Measurements from ENCODE around the gene FGFR1OP2.

FGFR1OP2 gene

DNA sequence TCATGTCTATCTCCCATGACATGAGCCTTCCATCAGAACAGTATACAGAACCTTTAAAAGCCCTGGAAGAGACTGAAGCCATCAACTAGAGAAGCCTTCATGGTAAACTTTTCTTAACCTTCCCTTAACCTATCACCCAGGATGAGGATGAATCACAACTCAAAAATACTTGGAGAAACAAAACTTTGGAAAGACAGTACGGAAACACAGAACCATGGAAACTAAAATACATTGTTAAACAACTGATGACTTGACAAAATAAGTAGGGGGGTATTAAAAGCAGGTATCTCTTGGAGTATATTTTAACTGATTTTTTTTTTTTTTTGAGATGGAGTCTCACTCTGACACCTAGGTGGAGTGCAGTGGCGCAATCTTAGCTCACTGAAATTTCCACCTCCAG is 67.2 kb downstream of the FGFR1OP2 start:
- no peak for DNase-seq

DNA sequence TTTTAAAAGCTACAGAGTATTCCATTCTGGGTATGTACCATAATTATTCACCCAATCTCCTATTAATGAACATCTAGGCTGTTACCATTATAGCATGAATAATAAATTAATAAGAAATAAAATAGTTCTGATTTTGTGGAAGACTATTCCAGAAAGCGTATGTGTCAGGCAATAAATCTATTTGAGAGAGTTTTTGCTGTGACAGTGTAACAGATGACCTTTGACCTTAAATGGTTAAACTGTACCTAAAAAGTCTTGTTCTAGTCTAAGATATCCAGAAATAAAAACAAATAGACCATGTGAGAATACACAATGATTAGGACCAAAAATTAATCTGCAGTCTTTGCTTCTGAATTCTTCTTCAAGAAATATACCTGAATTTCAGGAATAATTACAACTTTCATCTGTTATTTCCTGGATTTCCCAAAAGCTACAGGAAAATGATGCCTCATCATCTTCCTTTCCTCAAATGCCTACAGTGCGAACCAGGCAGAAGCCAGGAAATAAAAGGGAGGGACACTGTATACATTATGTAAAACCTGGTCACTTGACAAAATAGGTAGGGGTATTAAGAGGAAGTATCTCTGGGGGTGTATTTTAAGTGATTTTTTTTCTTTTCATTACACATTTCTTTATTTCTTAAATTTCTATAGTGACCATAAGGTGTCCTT is 68.7 kb downstream of the FGFR1OP2 start:
- no peak for DNase-seq

DNA sequence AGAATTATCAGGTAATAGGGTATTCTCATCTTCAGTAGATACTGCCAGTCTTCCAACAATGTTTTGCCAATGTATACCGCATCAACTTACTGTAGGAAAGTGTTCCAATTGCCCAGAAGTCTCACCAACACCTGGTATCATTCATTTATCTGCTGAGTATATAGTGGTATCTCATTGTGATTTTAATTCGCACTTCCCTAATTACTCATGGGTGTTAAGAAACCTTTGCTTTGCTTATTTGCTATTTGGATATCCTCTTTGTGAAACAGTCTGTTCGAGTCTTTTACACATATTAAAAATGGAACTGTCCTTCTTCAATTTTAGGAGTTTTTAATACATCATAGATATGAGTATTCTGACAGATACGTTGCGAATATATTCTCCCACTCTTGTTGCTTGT is 69.8 kb downstream of the FGFR1OP2 start:
- DNase-seq = no peak

DNA sequence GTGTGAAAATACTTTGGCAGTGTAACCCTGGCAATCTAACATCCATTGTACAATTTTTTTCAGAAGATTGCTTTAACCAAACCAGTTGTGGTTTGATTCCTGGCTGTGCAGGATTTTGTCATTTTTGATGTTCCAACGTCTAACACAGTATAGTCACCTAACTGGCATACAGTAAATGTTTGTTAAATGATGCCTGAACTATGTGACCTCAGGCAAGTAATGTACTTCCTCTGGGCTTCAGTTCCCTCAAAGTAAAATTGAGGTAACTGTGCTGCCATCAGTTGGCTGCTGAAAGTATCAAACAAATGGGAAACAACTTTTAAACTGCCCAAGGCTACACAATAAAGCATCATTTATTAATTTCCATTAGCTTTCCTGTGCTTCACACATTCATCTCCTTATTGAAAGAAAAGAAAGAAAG is 71.6 kb downstream of the FGFR1OP2 start:
- no peak for DNase-seq

DNA sequence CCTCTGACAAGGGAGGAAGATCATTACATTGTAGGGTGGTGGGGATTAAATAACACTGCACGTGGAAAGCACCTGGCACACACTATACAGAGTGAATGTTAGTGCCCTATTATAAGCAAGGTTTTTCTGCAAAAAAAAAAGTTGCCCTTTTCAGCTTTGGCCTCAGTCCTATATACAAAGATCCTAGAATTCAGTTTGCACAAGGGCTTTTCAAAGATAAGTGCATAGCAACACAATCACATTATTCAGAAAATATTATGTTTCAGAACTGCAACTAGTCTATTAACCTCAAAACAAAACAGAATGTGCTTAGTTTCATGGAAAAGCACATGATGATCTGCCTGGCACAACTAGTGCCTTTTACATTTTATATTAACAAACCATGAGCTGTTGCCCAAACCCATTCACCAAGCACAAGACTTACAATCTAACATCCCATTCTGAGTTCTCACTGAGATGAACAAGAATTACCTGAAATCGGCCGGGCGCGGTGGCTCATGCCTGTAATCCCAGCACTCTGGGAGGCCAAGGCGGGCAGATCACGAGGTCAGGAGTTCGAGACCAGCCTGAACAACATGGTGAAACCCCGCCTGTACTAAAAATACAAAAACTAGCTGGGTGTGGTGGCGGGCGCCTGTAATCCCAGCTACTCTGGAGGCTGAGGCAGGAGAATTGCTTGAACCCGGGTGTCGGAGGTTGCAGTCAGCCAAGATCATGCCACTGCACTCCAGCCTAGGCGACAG is 74.1 kb downstream of the FGFR1OP2 start:
- no peak for DNase-seq

DNA sequence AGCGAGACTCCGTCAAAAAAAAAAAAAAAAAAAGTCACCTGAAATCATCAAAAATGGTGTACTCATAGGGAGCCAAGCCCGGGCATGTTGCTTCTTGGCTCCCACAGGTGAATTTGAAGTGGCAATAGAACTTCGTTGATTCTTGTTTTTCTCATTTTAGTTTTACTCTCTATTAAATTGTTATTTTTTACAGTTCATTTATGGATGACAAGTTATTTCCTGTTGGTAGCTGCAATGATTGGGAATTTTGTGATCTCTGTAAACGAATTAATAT is 74.6 kb downstream of the FGFR1OP2 start:
- DNase-seq = no peak

DNA sequence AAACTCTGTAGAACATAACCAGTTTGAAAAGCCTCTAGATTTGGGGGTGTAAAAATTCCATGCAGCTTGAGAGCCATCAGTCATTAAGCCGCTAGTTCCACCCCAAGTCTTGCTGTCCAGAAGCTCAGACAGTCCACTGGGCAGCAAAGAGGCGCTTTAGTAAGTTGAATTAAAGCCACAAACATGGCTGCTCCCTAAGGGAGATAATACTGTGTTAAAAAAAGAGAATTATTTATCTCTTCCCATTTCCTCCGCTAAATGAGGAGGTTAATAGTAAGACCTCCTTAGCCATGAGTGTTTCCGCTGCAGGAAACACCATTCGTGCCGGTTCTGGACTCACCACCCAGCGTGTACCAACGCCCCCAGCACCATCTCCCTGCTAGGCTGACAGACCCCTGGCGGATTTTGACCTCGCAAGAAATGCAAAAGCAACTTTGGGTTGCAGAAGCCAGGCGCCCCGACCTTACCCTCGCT is 75.4 kb downstream of the FGFR1OP2 start:
- DNase-seq = peak; percentile 86

DNA sequence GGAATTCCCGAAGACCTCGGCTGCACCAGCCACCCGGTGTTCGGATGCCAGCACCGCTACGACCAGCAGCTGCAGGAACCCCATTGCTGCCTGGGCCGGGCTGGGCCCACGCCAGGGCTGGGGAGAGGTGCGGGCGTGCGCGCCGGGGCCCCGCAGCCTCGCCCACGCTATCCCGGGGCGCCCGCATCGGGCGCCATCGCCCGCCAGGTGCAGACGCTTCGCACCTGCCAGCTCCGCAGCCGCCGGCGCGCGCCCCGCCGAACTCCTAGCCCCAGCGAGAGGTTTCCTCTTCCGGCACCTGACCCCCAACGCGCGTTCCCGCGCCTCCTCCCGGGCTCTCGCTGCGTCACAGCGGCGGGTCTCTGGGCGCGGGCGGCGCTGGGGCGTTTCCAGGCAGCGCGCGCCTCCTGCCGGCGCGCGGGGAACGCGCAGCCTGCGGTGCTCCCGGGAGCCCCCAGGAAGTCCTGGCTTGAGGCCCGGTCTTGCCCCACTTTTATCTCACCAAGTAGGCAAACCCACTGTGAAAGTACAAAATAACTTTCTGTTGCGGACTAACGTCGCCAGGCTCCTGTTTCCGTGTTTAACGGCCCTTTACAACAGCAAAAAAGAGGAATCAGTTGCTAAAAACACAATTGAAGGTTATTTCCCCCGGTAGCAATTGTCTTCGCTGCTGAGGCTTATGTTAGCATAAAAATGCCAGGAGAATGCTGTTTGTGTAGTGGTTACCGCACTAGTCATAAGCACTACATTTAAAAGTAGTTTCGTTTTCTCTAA is 76.0 kb downstream of the FGFR1OP2 start, which contains the start of gene TM7SF3:
TM7SF3 (minus strand) TSS at position 300 of the 774 bp plus-strand sequence; CDS start at position 84, 216 bp downstream.
- peak; percentile 94 for DNase-seq

DNA sequence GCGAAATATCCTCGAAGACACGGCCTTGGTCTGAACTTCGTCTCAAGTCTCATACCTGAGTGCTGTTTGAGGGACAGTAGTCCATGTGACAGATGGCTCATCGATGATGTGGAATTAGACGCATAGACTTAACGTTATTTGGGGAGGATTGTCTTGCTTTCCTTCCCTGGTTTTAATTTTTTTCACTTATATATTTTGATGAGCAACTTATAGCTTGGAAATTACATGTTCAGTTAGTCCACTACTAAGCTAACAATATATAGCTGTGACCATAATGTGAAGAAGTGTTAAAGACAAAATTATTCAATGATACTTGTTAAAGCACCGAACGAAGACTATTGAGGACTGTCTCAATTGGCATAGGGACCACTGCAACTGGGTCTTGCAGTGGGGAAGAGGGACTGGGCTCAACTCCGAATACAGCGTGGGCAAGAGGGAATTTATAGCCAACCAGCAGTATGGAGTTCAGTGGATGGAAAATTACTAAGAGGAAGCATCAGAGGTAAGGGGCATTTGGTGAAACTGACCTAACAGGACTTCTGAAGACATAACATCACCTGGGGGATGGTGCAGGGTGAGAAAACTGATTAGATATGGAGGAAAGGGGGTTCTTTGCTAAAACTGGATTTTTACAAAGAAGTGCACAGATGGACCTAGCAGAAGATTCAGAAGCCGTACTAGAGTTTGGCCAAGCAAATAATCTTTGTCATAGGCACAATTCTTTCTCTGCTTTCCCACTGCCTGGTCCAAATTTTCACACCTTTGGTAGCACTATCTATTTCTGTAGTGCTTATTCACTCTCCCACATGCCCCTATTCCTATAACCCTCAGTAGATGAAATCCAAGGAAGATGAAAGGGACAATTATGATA is 76.8 kb downstream of the FGFR1OP2 start:
- peak; percentile 18 for DNase-seq

DNA sequence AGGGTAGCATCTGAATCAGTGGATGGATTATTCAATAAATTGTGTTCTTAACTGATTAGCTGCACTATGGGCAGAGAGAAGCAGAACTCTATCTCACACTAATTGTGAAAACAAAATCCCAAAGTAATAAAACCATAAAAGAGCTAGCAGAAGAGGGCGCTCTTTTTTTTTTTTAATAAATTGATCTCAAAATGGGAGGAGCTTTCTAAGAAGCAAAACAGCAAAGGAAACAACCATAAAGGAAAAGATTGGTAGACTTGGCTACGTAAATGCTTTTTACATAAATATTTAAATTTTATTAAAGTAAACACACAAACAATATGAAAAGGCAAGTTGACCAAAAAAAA is 77.4 kb downstream of the FGFR1OP2 start:
- peak; percentile 31 for DNase-seq

Measured in retina (tissue), 1 donor.